ENCODE results near the gene SLAMF8.

Gene SLAMF8

GRCh38 chr1:159821171-159821867, 5.4 kb upstream of the SLAMF8 start:
- DNase-seq, result peak; percentile 10

- no peak for DNase-seq
Observed at GRCh38 chr1:159823406-159823805, 3.3 kb upstream of the SLAMF8 start.

- DNase-seq, result no peak
Observed at GRCh38 chr1:159825564-159825963, 1.1 kb upstream of the SLAMF8 start.

GRCh38 chr1:159827102-159827490, 423 bp downstream of the SLAMF8 start:
- DNase-seq, result no peak

GRCh38 chr1:159827549-159827948, 876 bp downstream of the SLAMF8 start:
- DNase-seq, result no peak

GRCh38 chr1:159828176-159828575, 1.5 kb downstream of the SLAMF8 start:
- DNase-seq, result no peak

DNA sequence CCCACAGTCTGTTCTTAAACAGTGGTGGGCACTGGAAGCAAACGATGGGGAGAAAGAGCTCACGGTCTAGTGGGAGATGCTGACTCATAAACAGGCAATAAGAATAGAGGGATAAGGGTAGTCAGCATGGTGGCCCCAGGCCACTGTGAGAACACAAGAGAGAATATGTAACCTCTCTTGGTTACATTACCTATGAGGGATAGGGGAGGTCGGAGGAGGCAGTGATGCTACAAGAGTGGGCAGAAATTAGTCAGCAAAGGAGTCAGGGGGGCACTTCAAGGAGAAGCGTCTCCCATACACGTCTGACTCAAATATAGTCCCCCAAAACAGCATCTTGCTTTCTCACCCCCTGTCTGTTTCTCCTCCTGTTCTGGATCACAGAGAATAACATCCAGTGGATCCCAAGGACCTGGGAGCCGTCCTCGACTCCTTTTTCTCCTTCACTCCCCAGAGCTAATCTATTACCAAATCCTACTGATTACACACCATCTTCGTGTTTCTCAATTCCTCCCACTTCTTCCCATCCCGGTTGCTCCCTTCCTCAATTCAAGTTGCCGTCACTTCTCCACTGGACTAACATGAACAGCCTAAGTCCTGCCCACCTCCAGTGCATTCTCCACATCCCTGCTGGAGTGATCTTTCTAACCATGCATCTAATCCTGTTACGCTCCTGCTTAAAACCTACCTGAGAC, 2.1 kb downstream of the SLAMF8 start:
- DNase-seq, result no peak

DNA sequence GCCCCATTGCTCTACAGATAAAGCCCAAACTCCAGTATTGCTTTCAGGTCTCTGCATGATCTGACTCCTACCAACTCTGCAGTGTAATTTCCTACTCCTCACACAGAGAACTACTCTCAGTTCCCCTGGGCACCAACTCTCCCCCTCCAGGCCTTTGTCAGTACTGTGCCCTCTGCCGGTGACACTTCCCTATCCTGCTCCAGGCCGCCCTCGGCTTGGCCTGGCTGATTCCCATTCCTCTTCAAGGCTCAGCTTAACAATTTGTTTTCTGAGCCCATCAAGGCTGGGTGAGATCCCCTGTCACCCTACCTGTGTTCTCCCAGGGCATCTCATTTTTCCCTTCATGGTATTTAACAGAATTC, 2.6 kb downstream of the SLAMF8 start:
- no peak for DNase-seq

- DNase-seq, result no peak
Observed at GRCh38 chr1:159829822-159830465, 3.3 kb downstream of the SLAMF8 start.

- no peak for DNase-seq
Observed at GRCh38 chr1:159830722-159831121, 4.0 kb downstream of the SLAMF8 start.

DNA sequence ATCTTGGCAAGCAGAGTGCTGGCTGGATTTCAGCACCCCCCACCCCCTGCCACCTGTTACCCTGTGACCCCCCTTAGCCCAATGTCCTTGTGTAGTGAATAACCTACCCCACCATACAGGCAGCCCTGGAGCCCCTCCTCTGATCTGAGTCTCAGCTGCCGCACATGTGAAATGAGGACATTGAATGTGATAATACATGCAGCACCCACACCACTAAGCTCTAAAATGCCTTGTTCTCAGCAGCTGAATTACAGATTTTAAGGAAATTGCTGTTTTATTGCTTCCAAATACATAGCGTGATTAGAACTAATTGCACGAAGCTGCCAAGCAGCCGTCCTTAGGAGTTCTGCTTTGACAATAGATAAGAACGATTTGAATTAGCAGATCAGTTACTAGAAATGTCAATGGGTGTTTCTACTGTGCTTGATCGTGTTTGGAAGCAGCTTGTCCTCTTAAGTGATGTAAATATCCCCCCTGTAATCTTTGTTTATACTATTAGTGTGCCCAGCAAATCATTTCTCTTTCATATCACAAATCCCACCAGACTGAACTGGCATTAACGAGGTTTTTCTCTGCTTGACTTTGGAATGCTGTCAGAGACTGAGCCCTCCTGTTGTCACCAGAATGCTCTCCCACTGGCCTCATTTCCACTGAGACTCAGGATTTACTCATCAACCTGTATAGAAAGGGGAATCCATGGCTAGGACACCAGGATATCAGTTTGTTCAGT, 4.9 kb downstream of the SLAMF8 start:
- DNase-seq, result no peak

GRCh38 chr1:159832309-159832708, 5.6 kb downstream of the SLAMF8 start:
- no peak for DNase-seq

DNA sequence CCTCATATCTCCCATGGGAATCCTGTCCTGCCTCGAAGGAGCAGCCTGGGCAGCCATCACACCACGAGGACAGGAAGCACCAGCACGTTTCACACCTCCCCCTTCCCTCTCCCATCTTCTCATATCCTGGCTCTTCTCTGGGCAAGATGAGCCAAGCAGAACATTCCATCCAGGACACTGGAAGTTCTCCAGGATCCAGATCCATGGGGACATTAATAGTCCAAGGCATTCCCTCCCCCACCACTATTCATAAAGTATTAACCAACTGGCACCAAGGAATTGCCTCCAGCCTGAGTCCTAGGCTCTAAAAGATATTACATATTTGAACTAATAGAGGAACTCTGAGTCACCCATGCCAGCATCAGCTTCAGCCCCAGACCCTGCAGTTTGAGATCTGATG, 8.7 kb downstream of the SLAMF8 start:
- no peak for DNase-seq

GRCh38 chr1:159835862-159836525, 9.3 kb downstream of the SLAMF8 start:
- no peak for DNase-seq

GRCh38 chr1:159838715-159839114, 12.0 kb downstream of the SLAMF8 start:
- DNase-seq, result no peak

DNA sequence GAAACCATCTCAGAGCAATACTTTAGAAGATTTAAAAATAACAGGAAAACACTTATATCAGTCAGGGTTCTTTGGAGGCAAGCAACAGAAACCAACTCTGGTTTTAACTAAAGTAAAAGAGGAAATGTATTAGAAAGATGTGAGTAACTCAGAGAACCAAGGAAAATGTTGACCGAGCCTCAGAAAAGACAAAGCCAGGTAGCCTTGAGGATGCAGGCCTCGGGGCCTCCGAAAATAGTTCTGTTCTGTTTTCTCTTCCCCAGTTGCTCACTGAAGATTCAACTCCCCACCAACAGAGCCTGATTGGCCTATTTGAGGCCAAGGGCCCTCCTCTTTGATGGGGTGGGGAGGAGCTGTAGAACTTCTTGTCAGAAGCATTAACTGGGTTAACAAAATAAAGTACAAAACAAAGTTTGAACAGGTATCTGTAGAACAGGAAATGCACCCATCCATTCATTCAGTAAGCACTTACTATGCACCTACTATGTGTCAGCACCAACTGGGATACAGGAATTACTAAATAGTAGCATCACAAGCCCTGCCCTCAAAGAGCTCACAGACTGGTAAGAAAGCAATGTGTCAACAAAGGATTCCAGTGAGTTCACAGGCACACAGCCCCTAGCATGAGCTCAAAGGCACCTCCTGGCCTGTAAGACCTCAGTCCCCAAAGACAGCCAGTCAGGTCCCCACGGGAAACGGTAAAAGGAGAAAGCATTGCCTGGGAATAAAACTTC, 12.6 kb downstream of the SLAMF8 start:
- no peak for DNase-seq

GRCh38 chr1:159841749-159842148, 15.1 kb downstream of the SLAMF8 start:
- no peak for DNase-seq

DNA sequence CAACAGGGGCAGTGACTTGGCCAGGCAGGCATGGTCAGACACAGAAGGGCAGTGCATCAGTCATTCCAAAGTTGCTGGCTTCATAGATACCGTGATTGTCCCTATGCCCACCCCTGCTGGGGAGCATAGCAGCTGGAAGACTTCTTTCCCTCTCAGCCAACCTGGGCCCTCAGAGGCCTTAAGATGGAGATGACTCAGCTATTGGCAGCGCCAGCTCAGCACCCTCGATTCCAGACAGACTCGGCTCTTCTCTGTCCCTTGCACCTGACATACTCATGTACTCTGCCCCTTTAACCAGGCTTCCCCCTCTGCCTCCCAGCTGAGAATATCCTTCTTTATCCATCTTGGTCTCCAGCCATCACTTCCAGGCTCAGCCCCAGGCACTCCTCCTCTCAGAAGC, 16.8 kb downstream of the SLAMF8 start:
- DNase-seq, result no peak

DNA sequence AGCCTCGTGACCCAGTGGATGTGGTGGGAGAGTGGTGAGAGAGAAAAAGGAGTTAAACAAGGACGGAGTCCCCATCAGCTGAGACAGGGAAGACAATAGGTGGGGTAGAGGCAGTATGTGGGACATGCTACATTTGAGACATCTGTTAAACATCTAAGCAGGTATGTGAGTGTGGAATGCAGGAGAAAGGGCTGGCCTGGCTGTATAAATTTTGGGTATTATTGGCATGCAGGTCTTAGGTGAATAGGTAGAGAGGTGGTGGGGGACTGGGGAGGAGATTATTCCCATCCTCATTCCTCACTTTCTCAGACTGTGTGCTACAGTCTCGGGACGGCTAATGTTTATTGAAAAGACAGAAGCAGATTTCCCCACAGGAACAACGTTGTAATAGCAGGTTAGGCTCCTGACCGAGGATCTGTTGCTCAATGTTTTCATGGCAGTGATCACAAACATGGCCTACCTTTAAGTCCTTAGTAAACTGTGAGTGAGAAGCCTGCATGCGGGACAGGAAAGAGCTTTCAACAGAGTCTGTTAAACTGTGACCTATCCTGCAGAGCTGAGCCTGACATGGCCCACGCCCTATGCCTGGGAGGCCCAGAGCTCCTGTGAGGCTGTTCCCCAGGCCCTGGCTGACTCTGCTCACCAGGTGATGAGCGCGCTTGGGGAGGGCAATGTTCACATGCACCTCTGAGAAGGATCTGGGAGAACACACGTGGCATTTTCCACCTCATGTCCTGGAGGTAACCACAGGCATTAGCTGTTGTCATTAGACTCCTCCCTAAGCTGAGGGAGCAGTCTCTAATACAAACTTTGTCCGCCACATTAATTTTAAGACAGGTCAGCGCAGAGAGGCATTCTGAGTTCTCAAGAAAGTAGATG, 19.3 kb downstream of the SLAMF8 start:
- DNase-seq, result no peak

GRCh38 chr1:159847231-159847630, 20.6 kb downstream of the SLAMF8 start:
- no peak for DNase-seq

DNA sequence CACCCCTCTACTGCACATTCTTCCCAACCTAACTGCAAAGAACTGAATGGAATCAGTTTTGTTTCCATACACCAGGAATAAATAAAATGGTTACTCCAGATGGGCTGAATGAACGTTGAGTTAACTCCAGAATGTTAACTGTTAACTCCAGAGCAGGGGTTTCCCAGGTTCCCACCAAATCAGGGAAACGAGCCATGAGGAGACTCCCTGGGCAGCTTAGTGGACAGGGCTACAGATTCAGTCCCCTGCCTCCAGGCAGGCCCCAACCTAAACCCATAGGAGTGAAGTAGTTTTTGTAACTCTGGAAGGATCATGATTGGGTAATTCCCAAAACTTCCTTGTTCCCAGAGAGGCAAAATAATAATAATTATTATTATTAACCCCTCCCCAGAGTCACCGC, 21.7 kb downstream of the SLAMF8 start:
- DNase-seq, result no peak

All from T1000 (cell line).